ENCODE measurements around the gene HTR3E.

Gene HTR3E

GRCh38 chr3:184058029-184058428, 38.8 kb upstream of the HTR3E start:
- Histone ChIP-seq H4K20me1 (ENCODE audit: insufficient read depth, low read length) (no peaks in the 10 kb centered on the region), H3K27me3 (replicated peaks; ENCODE audit: insufficient read depth, low read length) (no peaks in the 10 kb centered on the region), H3F3A (ENCODE audit: insufficient read depth, low read length) (no peaks in the 10 kb centered on the region), H3K4me2 (ENCODE audit: low read depth, low read length) (no peak overlapping the region), H3K36me3 (replicated peaks; ENCODE audit: insufficient read depth, low read length) (no peaks in the 10 kb centered on the region), H3K79me2 (ENCODE audit: low read length) (no peaks in the 10 kb centered on the region), H3K4me1 (ENCODE audit: low read length) (no peaks in the 10 kb centered on the region), H3K9me2 (replicated peaks; ENCODE audit: insufficient read depth, low read length) (no peaks in the 10 kb centered on the region), H3K27ac (ENCODE audit: low read length) (no peak overlapping the region), H3K4me3 (ENCODE audit: low read length) (no peak overlapping the region), H3K9ac (ENCODE audit: low read length) (no peak overlapping the region), H3K9me3 (replicated peaks; ENCODE audit: insufficient read depth, low read length) (no peaks in the 10 kb centered on the region), H2AFZ (ENCODE audit: low read length) (no peak overlapping the region)
- DNase-seq = no peak
- TF ChIP-seq EZH2phosphoT487 (IDR thresholded peaks at IDR 0.05; ENCODE audit: low read length) = no peak
- TF ChIP-seq EZH2 (optimal IDR thresholded peaks at IDR 0.05; ENCODE audit: low read depth, low read length) = no peak
- TF ChIP-seq, protein P1, sequence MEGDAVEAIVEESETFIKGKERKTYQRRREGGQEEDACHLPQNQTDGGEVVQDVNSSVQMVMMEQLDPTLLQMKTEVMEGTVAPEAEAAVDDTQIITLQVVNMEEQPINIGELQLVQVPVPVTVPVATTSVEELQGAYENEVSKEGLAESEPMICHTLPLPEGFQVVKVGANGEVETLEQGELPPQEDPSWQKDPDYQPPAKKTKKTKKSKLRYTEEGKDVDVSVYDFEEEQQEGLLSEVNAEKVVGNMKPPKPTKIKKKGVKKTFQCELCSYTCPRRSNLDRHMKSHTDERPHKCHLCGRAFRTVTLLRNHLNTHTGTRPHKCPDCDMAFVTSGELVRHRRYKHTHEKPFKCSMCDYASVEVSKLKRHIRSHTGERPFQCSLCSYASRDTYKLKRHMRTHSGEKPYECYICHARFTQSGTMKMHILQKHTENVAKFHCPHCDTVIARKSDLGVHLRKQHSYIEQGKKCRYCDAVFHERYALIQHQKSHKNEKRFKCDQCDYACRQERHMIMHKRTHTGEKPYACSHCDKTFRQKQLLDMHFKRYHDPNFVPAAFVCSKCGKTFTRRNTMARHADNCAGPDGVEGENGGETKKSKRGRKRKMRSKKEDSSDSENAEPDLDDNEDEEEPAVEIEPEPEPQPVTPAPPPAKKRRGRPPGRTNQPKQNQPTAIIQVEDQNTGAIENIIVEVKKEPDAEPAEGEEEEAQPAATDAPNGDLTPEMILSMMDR (IDR thresholded peaks at IDR 0.05; ENCODE audit: low read length) = no peak

DNA sequence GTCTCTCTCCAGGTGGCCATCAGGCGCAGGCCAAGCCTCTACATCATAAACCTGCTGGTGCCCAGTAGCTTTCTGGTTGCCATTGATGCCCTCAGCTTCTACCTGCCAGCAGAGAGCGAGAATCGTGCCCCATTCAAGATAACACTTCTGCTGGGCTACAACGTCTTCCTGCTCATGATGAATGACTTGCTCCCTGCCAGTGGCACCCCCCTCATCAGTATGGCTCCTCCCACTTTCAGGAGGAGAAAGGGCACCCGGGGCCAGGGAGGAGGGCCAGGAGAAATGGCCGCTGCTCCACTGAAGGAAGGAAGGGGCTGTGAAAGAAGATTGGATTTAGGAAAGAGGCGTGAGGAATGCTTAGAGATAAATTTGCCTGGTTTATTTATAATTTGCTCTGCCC, 37.4 kb upstream of the HTR3E start:
- TF ChIP-seq EZH2phosphoT487 (IDR thresholded peaks at IDR 0.05; ENCODE audit: low read length) = no peak
- TF ChIP-seq, protein P1 (IDR thresholded peaks at IDR 0.05; ENCODE audit: low read length) = no peak
- TF ChIP-seq EZH2 (optimal IDR thresholded peaks at IDR 0.05; ENCODE audit: low read depth, low read length) = no peak
- Histone ChIP-seq H3K4me2 (ENCODE audit: low read depth, low read length) (no peak overlapping the region), H3K36me3 (replicated peaks; ENCODE audit: insufficient read depth, low read length) (no peaks in the 10 kb centered on the region), H3F3A (ENCODE audit: insufficient read depth, low read length) (no peaks in the 10 kb centered on the region), H3K27me3 (replicated peaks; ENCODE audit: insufficient read depth, low read length) (no peaks in the 10 kb centered on the region), H2AFZ (ENCODE audit: low read length) (no peak overlapping the region), H3K27ac (ENCODE audit: low read length) (no peak overlapping the region), H4K20me1 (ENCODE audit: insufficient read depth, low read length) (no peaks in the 10 kb centered on the region), H3K9me2 (replicated peaks; ENCODE audit: insufficient read depth, low read length) (no peaks in the 10 kb centered on the region), H3K9ac (ENCODE audit: low read length) (no peak overlapping the region), H3K4me3 (ENCODE audit: low read length) (no peak overlapping the region), H3K79me2 (ENCODE audit: low read length) (no peaks in the 10 kb centered on the region), H3K4me1 (ENCODE audit: low read length) (no peaks in the 10 kb centered on the region), H3K9me3 (replicated peaks; ENCODE audit: insufficient read depth, low read length) (no peaks in the 10 kb centered on the region)
- no peak for DNase-seq

- Histone ChIP-seq H3K27me3 (replicated peaks; ENCODE audit: insufficient read depth, low read length) (no peaks in the 10 kb centered on the region), H3K4me3 (ENCODE audit: low read length) (no peak overlapping the region), H3K4me1 (ENCODE audit: low read length) (no peaks in the 10 kb centered on the region), H3F3A (ENCODE audit: insufficient read depth, low read length) (no peaks in the 10 kb centered on the region), H4K20me1 (ENCODE audit: insufficient read depth, low read length) (no peaks in the 10 kb centered on the region), H3K36me3 (replicated peaks; ENCODE audit: insufficient read depth, low read length) (no peaks in the 10 kb centered on the region), H3K9me2 (replicated peaks; ENCODE audit: insufficient read depth, low read length) (no peaks in the 10 kb centered on the region), H3K9ac (ENCODE audit: low read length) (no peak overlapping the region), H3K79me2 (ENCODE audit: low read length) (no peaks in the 10 kb centered on the region), H2AFZ (ENCODE audit: low read length) (no peak overlapping the region), H3K27ac (ENCODE audit: low read length) (no peak overlapping the region), H3K9me3 (replicated peaks; ENCODE audit: insufficient read depth, low read length) (no peaks in the 10 kb centered on the region), H3K4me2 (ENCODE audit: low read depth, low read length) (no peak overlapping the region)
- no peak for DNase-seq
- no peak for TF ChIP-seq EZH2phosphoT487 (IDR thresholded peaks at IDR 0.05; ENCODE audit: low read length)
- TF ChIP-seq, protein P1 (IDR thresholded peaks at IDR 0.05; ENCODE audit: low read length) = no peak
- TF ChIP-seq EZH2 (optimal IDR thresholded peaks at IDR 0.05; ENCODE audit: low read depth, low read length) = no peak
Measured at GRCh38 chr3:184062637-184063036, 34.2 kb upstream of the HTR3E start.
